SK-N-SH treated with all-trans-retinoic acid at 6 μM for 48 hours (cell line): Measurements from ENCODE around the gene MNT.

Experiments used
- CSDC2 ChIP-seq: fragments of 250-450 bp; sonication (Bioruptor Pico); IDR thresholded peaks from 2 replicates; pipeline ENCODE4 v1.5.0; 2020; ENCODE audit warnings: mild to moderate bottlenecking, moderate library complexity
- GLIS3 ChIP-seq: fragments of 250-450 bp; sonication (Bioruptor Pico); IDR thresholded peaks from 2 replicates; pipeline ENCODE4 v1.5.0; 2020; ENCODE audit warnings: mild to moderate bottlenecking, moderate library complexity
- RARB ChIP-seq: fragments of 250-450 bp; sonication (Bioruptor Pico); IDR thresholded peaks from 2 replicates; pipeline ENCODE4 v1.8.0; 2021; ENCODE audit warnings: mild to moderate bottlenecking, moderate library complexity
- SNAI2 ChIP-seq: fragments of 250-450 bp; sonication (Bioruptor Pico); IDR thresholded peaks from 2 replicates; pipeline ENCODE4 v1.5.0; 2020; ENCODE audit warnings: mild to moderate bottlenecking, moderate library complexity
- ZC3H10 ChIP-seq: fragments of 250-450 bp; sonication (Bioruptor Pico); IDR thresholded peaks from 2 replicates; pipeline ENCODE4 v1.5.1; 2021; ENCODE audit warnings: mild to moderate bottlenecking, moderate library complexity
- ZFP3 ChIP-seq: fragments of 250-450 bp; sonication (Bioruptor Pico); IDR thresholded peaks from 2 replicates; pipeline ENCODE4 v1.5.0; 2020; ENCODE audit warnings: mild to moderate bottlenecking, moderate library complexity
- ZFP30 ChIP-seq: fragments of 450-650 bp; formaldehyde crosslinking; IDR thresholded peaks from 2 replicates; pipeline ENCODE4 v1.5.0; 2022; ENCODE audit warnings: mild to moderate bottlenecking, moderate library complexity
- ZNF565 ChIP-seq: fragments of 450-650 bp; formaldehyde crosslinking; conservative IDR thresholded peaks from 2 replicates; pipeline ENCODE4 v1.5.0; 2020; ENCODE audit warnings: low read depth, mild to moderate bottlenecking, moderate library complexity
- ZNF70 ChIP-seq: fragments of 450-650 bp; formaldehyde crosslinking; IDR thresholded peaks from 2 replicates; pipeline ENCODE4 v1.5.0; 2020; ENCODE audit warnings: mild to moderate bottlenecking, moderate library complexity
- ZNF8 ChIP-seq: fragments of 450-650 bp; formaldehyde crosslinking; IDR thresholded peaks from 2 replicates; pipeline ENCODE4 v1.5.0; 2020; ENCODE audit warnings: mild to moderate bottlenecking, moderate library complexity
- TF ChIP-seq, protein P1 (sequence below): fragments of 250-450 bp; sonication (Bioruptor Pico); IDR thresholded peaks from 2 replicates; pipeline ENCODE4 v1.8.0; 2020; ENCODE audit warnings: mild to moderate bottlenecking, moderate library complexity, borderline replicate concordance
- TF ChIP-seq, protein P2 (sequence below): fragments of 250-450 bp; sonication (Bioruptor Pico); IDR thresholded peaks from 2 replicates; pipeline ENCODE4 v1.5.1; 2021; ENCODE audit warnings: mild to moderate bottlenecking, moderate library complexity
- TF ChIP-seq, protein P3 (sequence below): fragments of 250-450 bp; sonication (Bioruptor Pico); IDR thresholded peaks from 2 replicates; pipeline ENCODE4 v1.5.1; 2020; ENCODE audit warnings: low read depth, mild to moderate bottlenecking, moderate library complexity
- TF ChIP-seq, protein P4 (sequence below): fragments of 250-450 bp; sonication (Bioruptor Pico); IDR thresholded peaks from 2 replicates; pipeline ENCODE4 v1.5.0; 2020; ENCODE audit warnings: mild to moderate bottlenecking, moderate library complexity

DNA sequence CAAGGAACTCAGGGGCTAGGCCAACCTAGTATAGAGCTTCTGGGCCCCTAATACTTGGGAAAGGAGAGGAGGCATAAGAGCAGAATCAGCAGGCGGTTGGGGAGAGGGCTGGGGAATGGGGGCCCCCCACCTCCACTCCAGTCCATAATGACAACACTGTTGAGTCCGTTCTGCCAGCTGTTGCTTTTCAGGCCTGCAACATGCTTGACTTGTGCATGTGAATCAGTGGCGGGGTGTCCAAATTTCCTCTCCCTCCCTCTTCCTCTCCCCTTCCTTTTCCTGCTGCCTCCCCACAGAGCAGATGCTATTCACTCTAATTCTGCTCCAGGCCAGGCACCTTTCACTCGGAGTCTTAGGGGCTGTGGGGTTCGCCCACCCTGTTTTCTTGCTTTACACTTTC, 31.8 kb downstream of the MNT start:
- TF ChIP-seq ZFP3 (CRISPR knock-in tag) (no peak), GLIS3 (CRISPR knock-in tag) (no peak), ZNF70 (CRISPR knock-in tag) (no peak), ZFP30 (CRISPR knock-in tag) (no peak), RARB (no peak), SNAI2 (CRISPR knock-in tag) (no peak), ZNF8 (CRISPR knock-in tag) (no peak), ZC3H10 (CRISPR knock-in tag) (no peak), ZNF565 (no peak), CSDC2 (CRISPR knock-in tag) (no peak)
- TF ChIP-seq, protein P1, sequence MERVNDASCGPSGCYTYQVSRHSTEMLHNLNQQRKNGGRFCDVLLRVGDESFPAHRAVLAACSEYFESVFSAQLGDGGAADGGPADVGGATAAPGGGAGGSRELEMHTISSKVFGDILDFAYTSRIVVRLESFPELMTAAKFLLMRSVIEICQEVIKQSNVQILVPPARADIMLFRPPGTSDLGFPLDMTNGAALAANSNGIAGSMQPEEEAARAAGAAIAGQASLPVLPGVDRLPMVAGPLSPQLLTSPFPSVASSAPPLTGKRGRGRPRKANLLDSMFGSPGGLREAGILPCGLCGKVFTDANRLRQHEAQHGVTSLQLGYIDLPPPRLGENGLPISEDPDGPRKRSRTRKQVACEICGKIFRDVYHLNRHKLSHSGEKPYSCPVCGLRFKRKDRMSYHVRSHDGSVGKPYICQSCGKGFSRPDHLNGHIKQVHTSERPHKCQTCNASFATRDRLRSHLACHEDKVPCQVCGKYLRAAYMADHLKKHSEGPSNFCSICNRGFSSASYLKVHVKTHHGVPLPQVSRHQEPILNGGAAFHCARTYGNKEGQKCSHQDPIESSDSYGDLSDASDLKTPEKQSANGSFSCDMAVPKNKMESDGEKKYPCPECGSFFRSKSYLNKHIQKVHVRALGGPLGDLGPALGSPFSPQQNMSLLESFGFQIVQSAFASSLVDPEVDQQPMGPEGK (CRISPR knock-in tag) = no peak
- TF ChIP-seq, protein P2, sequence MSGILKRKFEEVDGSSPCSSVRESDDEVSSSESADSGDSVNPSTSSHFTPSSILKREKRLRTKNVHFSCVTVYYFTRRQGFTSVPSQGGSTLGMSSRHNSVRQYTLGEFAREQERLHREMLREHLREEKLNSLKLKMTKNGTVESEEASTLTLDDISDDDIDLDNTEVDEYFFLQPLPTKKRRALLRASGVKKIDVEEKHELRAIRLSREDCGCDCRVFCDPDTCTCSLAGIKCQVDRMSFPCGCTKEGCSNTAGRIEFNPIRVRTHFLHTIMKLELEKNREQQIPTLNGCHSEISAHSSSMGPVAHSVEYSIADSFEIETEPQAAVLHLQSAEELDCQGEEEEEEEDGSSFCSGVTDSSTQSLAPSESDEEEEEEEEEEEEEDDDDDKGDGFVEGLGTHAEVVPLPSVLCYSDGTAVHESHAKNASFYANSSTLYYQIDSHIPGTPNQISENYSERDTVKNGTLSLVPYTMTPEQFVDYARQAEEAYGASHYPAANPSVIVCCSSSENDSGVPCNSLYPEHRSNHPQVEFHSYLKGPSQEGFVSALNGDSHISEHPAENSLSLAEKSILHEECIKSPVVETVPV = no peak
- TF ChIP-seq, protein P3, sequence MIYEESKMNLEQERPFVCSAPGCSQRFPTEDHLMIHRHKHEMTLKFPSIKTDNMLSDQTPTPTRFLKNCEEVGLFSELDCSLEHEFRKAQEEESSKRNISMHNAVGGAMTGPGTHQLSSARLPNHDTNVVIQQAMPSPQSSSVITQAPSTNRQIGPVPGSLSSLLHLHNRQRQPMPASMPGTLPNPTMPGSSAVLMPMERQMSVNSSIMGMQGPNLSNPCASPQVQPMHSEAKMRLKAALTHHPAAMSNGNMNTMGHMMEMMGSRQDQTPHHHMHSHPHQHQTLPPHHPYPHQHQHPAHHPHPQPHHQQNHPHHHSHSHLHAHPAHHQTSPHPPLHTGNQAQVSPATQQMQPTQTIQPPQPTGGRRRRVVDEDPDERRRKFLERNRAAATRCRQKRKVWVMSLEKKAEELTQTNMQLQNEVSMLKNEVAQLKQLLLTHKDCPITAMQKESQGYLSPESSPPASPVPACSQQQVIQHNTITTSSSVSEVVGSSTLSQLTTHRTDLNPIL (CRISPR knock-in tag) = no peak
- TF ChIP-seq, protein P4, sequence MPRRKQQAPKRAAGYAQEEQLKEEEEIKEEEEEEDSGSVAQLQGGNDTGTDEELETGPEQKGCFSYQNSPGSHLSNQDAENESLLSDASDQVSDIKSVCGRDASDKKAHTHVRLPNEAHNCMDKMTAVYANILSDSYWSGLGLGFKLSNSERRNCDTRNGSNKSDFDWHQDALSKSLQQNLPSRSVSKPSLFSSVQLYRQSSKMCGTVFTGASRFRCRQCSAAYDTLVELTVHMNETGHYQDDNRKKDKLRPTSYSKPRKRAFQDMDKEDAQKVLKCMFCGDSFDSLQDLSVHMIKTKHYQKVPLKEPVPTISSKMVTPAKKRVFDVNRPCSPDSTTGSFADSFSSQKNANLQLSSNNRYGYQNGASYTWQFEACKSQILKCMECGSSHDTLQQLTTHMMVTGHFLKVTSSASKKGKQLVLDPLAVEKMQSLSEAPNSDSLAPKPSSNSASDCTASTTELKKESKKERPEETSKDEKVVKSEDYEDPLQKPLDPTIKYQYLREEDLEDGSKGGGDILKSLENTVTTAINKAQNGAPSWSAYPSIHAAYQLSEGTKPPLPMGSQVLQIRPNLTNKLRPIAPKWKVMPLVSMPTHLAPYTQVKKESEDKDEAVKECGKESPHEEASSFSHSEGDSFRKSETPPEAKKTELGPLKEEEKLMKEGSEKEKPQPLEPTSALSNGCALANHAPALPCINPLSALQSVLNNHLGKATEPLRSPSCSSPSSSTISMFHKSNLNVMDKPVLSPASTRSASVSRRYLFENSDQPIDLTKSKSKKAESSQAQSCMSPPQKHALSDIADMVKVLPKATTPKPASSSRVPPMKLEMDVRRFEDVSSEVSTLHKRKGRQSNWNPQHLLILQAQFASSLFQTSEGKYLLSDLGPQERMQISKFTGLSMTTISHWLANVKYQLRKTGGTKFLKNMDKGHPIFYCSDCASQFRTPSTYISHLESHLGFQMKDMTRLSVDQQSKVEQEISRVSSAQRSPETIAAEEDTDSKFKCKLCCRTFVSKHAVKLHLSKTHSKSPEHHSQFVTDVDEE = no peak
